H1 (cell line): Measurements from ENCODE around the gene HEPACAM. TPM values are rescaled to one million over a fixed set of nuclear protein-coding genes. Genes with fewer than 3 reads are reported as not detected.

Experiments used
- HDAC2 ChIP-seq, 2 experiments: fragments of 300-600 bp in 1 of 2; sonication (generic) in 1 of 2; IDR thresholded peaks; 2 replicates each; pipeline ENCODE4 v1.6.1; 2011 to 2012; ENCODE audit warnings: low read depth in 2 of 2, low read length in 2 of 2, mild to moderate bottlenecking in 2 of 2, moderate library complexity in 2 of 2, borderline replicate concordance in 1 of 2, inconsistent platforms in 1 of 2
- JUND ChIP-seq: IDR thresholded peaks from 2 replicates; pipeline ENCODE4 v1.6.1; 2011; ENCODE audit warnings: mild to moderate bottlenecking, improper control_type of control experiment, low read length
- KDM4A ChIP-seq: IDR thresholded peaks from one replicate; pipeline ENCODE4 v1.7.1; 2012; ENCODE audit warnings: low read depth, mild to moderate bottlenecking, moderate library complexity, low read length, inconsistent platforms; ENCODE audit not compliant: severe bottlenecking
- NANOG ChIP-seq: IDR thresholded peaks from 2 replicates; pipeline ENCODE4 v1.6.1; 2011; ENCODE audit warnings: low read length, low read depth, mild to moderate bottlenecking, inconsistent platforms; ENCODE audit not compliant: insufficient read depth, poor library complexity, severe bottlenecking
- POLR2A ChIP-seq, 2 experiments: IDR thresholded peaks; 1 replicate in 1 of 2; 2 replicates in 1 of 2; pipeline ENCODE4 v1.6.1; 2011; ENCODE audit warnings: low read depth in 2 of 2, low read length in 2 of 2, mild to moderate bottlenecking in 2 of 2; ENCODE audit errors: control extremely low read depth in 1 of 2
- RAD21 ChIP-seq, 2 experiments: IDR thresholded peaks in 1 of 2; conservative IDR thresholded peaks in 1 of 2; 2 replicates each; pipeline ENCODE4 v1.6.1; 2011; ENCODE audit warnings: low read depth in 2 of 2, low read length in 2 of 2, improper control_type of control experiment in 1 of 2, inconsistent platforms in 1 of 2, mild to moderate bottlenecking in 1 of 2, moderate library complexity in 1 of 2
- polyA plus RNA-seq, 7 experiments: library from polyadenylated mRNA; depleted of rRNA in 3 of 7; stranded (reverse) in 5 of 7; unstranded in 2 of 7; fragments of >200 nt in 5 of 7; fragments of 200-250 nt in 2 of 7; gene quantifications; 1 replicate in 5 of 7; 2 replicates in 1 of 7; 4 replicates in 1 of 7; pipeline versions ENCODE4 v1.2.1 to v1.2.3, GENCODE V29; 2011 to 2013; ENCODE audit warnings: missing spikeins in 2 of 7, mixed read lengths in 2 of 7
- total RNA-seq: library from RNA; stranded (reverse); fragmentation: NEBNext Ultra II Directional; extraction: Animal tissue kit (Norgen Biotek cat#: 25700); gene quantifications from 2 replicates; pipeline ENCODE4 v1.2.1, GENCODE V29; 2021
- TF ChIP-seq, protein P1 (sequence below): IDR thresholded peaks from 2 replicates; pipeline ENCODE4 v1.6.1; 2012; ENCODE audit warnings: low read length, inconsistent platforms

Gene HEPACAM
- total and polyA plus RNA-seq, 2 of the 8 experiments (the other 6 are each of a cell fraction or from before 2014, with no cell fraction given): not detected

- TF ChIP-seq KDM4A (peak; percentile 43), HDAC2 (IDR thresholded peaks at IDR 0.05; ENCODE audit: borderline replicate concordance in 1 of 2, low read depth in 2 of 2, low read length in 2 of 2) (peak in 1 of 2 experiments; percentile 95; a peak in 2 of 4 replicates), POLR2A (IDR thresholded peaks at IDR 0.05; ENCODE audit: control extremely low read depth in 1 of 2, low read depth in 2 of 2, low read length in 2 of 2) (peak; percentile 83 to 95), JUND (no peak), NANOG (no peak), RAD21 (IDR thresholded peaks at IDR 0.05 in 1 of 2, conservative IDR thresholded peaks at IDR 0.05 in 1 of 2; ENCODE audit: low read depth in 2 of 2, low read length in 2 of 2) (no peak)
- TF ChIP-seq, protein P1, sequence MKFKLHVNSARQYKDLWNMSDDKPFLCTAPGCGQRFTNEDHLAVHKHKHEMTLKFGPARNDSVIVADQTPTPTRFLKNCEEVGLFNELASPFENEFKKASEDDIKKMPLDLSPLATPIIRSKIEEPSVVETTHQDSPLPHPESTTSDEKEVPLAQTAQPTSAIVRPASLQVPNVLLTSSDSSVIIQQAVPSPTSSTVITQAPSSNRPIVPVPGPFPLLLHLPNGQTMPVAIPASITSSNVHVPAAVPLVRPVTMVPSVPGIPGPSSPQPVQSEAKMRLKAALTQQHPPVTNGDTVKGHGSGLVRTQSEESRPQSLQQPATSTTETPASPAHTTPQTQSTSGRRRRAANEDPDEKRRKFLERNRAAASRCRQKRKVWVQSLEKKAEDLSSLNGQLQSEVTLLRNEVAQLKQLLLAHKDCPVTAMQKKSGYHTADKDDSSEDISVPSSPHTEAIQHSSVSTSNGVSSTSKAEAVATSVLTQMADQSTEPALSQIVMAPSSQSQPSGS: no peak; the same call in 1 of the 2 replicates
Measured at GRCh38 chr11:124953753-124954589, 18.1 kb upstream of the HEPACAM start, which contains the start of gene CCDC15 (continued).
